H1 (cell line): ENCODE results near the gene NPAT. TPM values are rescaled to one million over a fixed set of nuclear protein-coding genes. Genes with fewer than 3 reads are reported as not detected.
A peak's percentile ranks its signal among the peaks of the same experiment; 100 is the strongest.
"Not testable (repeated sequence)": the region's sequence is repeated elsewhere in the genome, so short reads cannot be mapped to it uniquely, and the experiment has no call there.

Experiments
- CTCF ChIA-PET: fragments of 300-600 bp; sonication (Branson Sonifier 250); formaldehyde crosslinking; loops from one replicate; lab custom pipeline; 2021; ENCODE audit not compliant: partially characterized antibody; lab: Charles Lee
- POLR2A ChIA-PET: fragments of 300-600 bp; sonication (Branson Sonifier 250); formaldehyde crosslinking; loops from one replicate; lab custom pipeline; 2021; ENCODE audit warnings: inconsistent platforms; ENCODE audit not compliant: partially characterized antibody; lab: Charles Lee
- DNase-seq, 2 experiments: peaks; one replicate each; pipeline versions ENCODE4 v3.0.0 to v3.0.0-alpha.2; 2010 to 2022; ENCODE audit warnings: low spot score in 2 of 2, low read depth in 1 of 2, mixed read lengths in 1 of 2
- FAIRE-seq: peaks from 2 replicates; lab custom pipeline; 2011; peaks lifted over from hg19 to GRCh38; lab: Jason Lieb, UNC
- H2AFZ ChIP-seq: 2 replicates; pipeline ENCODE4 v1.8.1; 2012; ENCODE audit warnings: low read length, inconsistent platforms
- H2AK5ac ChIP-seq: 2 replicates; pipeline ENCODE4 v1.6.1; 2013; ENCODE audit warnings: low read depth, low read length
- H2BK120ac ChIP-seq: replicated peaks from 2 replicates; pipeline ENCODE3; 2013; ENCODE audit warnings: low read depth, low read length, inconsistent platforms
- H2BK12ac ChIP-seq: 2 replicates; pipeline ENCODE4 v1.6.1; 2013; ENCODE audit warnings: low read depth, low read length
- H2BK15ac ChIP-seq: 2 replicates; pipeline ENCODE4 v1.6.1; 2013; ENCODE audit warnings: low read length
- H2BK20ac ChIP-seq: 2 replicates; pipeline ENCODE4 v1.6.1; 2013; ENCODE audit warnings: low read length
- H2BK5ac ChIP-seq: 2 replicates; pipeline ENCODE4 v1.6.1; 2013; ENCODE audit warnings: low read depth, low read length
- H3K14ac ChIP-seq: 2 replicates; pipeline ENCODE4 v1.6.1; 2013; ENCODE audit warnings: inconsistent platforms; ENCODE audit not compliant: insufficient read length
- H3K18ac ChIP-seq: 2 replicates; pipeline ENCODE4 v1.6.1; 2013; ENCODE audit warnings: low read length; ENCODE audit errors: extremely low read depth
- H3K23ac ChIP-seq: 2 replicates; pipeline ENCODE4 v1.6.1; 2013; ENCODE audit warnings: inconsistent platforms; ENCODE audit not compliant: insufficient read length
- H3K23me2 ChIP-seq: 2 replicates; pipeline ENCODE4 v1.6.1; 2013; ENCODE audit warnings: low read depth, low read length
- H3K27ac ChIP-seq: 2 replicates; pipeline ENCODE4 v1.6.1; 2011; ENCODE audit warnings: low read depth, low read length, inconsistent platforms
- H3K27me3 ChIP-seq, 4 experiments: replicated peaks in 1 of 4; 1 replicate in 1 of 4; 2 replicates in 3 of 4; pipeline versions ENCODE4 v1.6.1 to v1.8.1; 2011 to 2013; ENCODE audit warnings: low read length in 3 of 4, mild to moderate bottlenecking in 3 of 4, inconsistent platforms in 2 of 4, mixed read lengths in 2 of 4, moderate library complexity in 1 of 4; ENCODE audit not compliant: control insufficient read depth in 3 of 4, insufficient read depth in 3 of 4; ENCODE audit errors: extremely low read depth in 1 of 4
- H3K36me3 ChIP-seq, 4 experiments: 2 replicates each; pipeline versions ENCODE4 v1.6.1 to v1.8.1; 2011 to 2013; ENCODE audit warnings: mild to moderate bottlenecking in 4 of 4, low read length in 3 of 4, moderate library complexity in 2 of 4, control low read depth in 1 of 4, inconsistent platforms in 1 of 4; ENCODE audit not compliant: insufficient read depth in 4 of 4, control insufficient read depth in 2 of 4
- H3K4ac ChIP-seq: replicated peaks from 2 replicates; pipeline ENCODE3; 2013; ENCODE audit warnings: low read length, low read depth, mixed read lengths, inconsistent platforms; ENCODE audit not compliant: insufficient read length
- H3K4me1 ChIP-seq, 4 experiments: replicated peaks in 1 of 4; 1 replicate in 1 of 4; 2 replicates in 3 of 4; pipeline versions ENCODE4 v1.6.1 to v1.8.1; 2011 to 2013; ENCODE audit warnings: low read length in 3 of 4, inconsistent platforms in 2 of 4, mixed read lengths in 1 of 4; ENCODE audit not compliant: insufficient read depth in 4 of 4, control insufficient read depth in 3 of 4
- H3K4me2 ChIP-seq, 2 experiments: 2 replicates each; pipeline versions ENCODE4 v1.6.1 to v1.8.1; 2011 to 2013; ENCODE audit warnings: low read depth in 2 of 2, low read length in 2 of 2, control low read depth in 1 of 2, inconsistent platforms in 1 of 2, mild to moderate bottlenecking in 1 of 2; ENCODE audit not compliant: insufficient read depth in 1 of 2
- H3K4me3 ChIP-seq, 4 experiments: fragments of 200-600, 300-600 bp in 1 of 4; sonication (generic), shearing (Covaris generic), sonication (Bioruptor Twin) in 1 of 4; 2 replicates each; pipeline versions ENCODE4 v1.5.1 to v1.8.1; 2011 to 2016; ENCODE audit warnings: low read length in 4 of 4, low read depth in 3 of 4, control low read depth in 2 of 4, inconsistent platforms in 2 of 4, mild to moderate bottlenecking in 2 of 4, mixed read lengths in 1 of 4, moderate library complexity in 1 of 4; ENCODE audit not compliant: insufficient read depth in 2 of 4; ENCODE audit errors: extremely low read depth in 1 of 4
- H3K56ac ChIP-seq: replicated peaks from 2 replicates; pipeline ENCODE3; 2013; ENCODE audit warnings: low read depth, mild to moderate bottlenecking, mixed read lengths, low read length, inconsistent platforms; ENCODE audit not compliant: insufficient read length
- H3K79me1 ChIP-seq: 2 replicates; pipeline ENCODE4 v1.6.1; 2013; ENCODE audit warnings: low read depth, low read length, control low read depth
- H3K79me2 ChIP-seq, 2 experiments: 2 replicates each; pipeline versions ENCODE4 v1.6.1 to v1.8.1; 2012 to 2013; ENCODE audit warnings: low read length in 2 of 2, mild to moderate bottlenecking in 2 of 2, inconsistent platforms in 1 of 2; ENCODE audit not compliant: insufficient read depth in 2 of 2, control insufficient read depth in 1 of 2
- H3K9ac ChIP-seq, 4 experiments: replicated peaks in 1 of 4; 1 replicate in 1 of 4; 2 replicates in 3 of 4; pipeline versions ENCODE4 v1.6.1 to v1.8.1; 2011 to 2013; ENCODE audit warnings: low read depth in 3 of 4, low read length in 3 of 4, control low read depth in 2 of 4, mild to moderate bottlenecking in 2 of 4, moderate library complexity in 2 of 4, inconsistent platforms in 1 of 4; ENCODE audit errors: extremely low read depth in 1 of 4
- H3K9me3 ChIP-seq, 2 experiments: 2 replicates each; pipeline versions ENCODE4 v1.6.1 to v1.8.1; 2012 to 2013; ENCODE audit warnings: mild to moderate bottlenecking in 2 of 2, moderate library complexity in 2 of 2, control low read depth in 1 of 2, inconsistent platforms in 1 of 2, low read depth in 1 of 2, low read length in 1 of 2, mixed read lengths in 1 of 2; ENCODE audit not compliant: insufficient read depth in 2 of 2
- H4K20me1 ChIP-seq, 2 experiments: replicated peaks in 1 of 2; 2 replicates each; pipeline versions ENCODE3 to v1.8.1; 2011 to 2013; ENCODE audit warnings: inconsistent platforms in 2 of 2, low read length in 2 of 2, mild to moderate bottlenecking in 1 of 2; ENCODE audit not compliant: insufficient read depth in 2 of 2, control insufficient read depth in 1 of 2
- H4K5ac ChIP-seq: 2 replicates; pipeline ENCODE4 v1.6.1; 2013; ENCODE audit warnings: low read length, low read depth, mixed read lengths, inconsistent platforms; ENCODE audit not compliant: insufficient read length
- H4K8ac ChIP-seq: 2 replicates; pipeline ENCODE4 v1.8.0; 2013; ENCODE audit warnings: mild to moderate bottlenecking, moderate library complexity, low read length, inconsistent platforms; ENCODE audit not compliant: insufficient read depth; ENCODE audit errors: extremely low read depth
- H4K91ac ChIP-seq: replicated peaks from 2 replicates; pipeline ENCODE3; 2013; ENCODE audit warnings: low read length, mixed read lengths, inconsistent platforms; ENCODE audit not compliant: insufficient read length
- WGBS, 2 experiments: shearing (Covaris generic) in 1 of 2; methylation state at CpG; one replicate each; pipeline versions ENCODE4 v1.1.6 to v1.1.7; 2013 to 2015; ENCODE audit warnings: low lambda C conversion rate in 2 of 2, mixed read lengths in 2 of 2, inconsistent platforms in 1 of 2, low coverage in 1 of 2, missing lambda C conversion rate in 1 of 2; ENCODE audit not compliant: insufficient replicate concordance in 2 of 2, insufficient coverage in 1 of 2, insufficient read length in 1 of 2; ENCODE audit errors: extremely low coverage in 1 of 2, missing lambda C conversion rate in 1 of 2; 5-methylcytosine and 5-hydroxymethylcytosine counted together
- polyA plus RNA-seq, 7 experiments: library from polyadenylated mRNA; depleted of rRNA in 3 of 7; stranded (reverse) in 5 of 7; unstranded in 2 of 7; fragments of >200 nt in 5 of 7; fragments of 200-250 nt in 2 of 7; gene quantifications; 1 replicate in 5 of 7; 2 replicates in 1 of 7; 4 replicates in 1 of 7; pipeline versions ENCODE4 v1.2.1 to v1.2.3, GENCODE V29; 2011 to 2013; ENCODE audit warnings: missing spikeins in 2 of 7, mixed read lengths in 2 of 7
- total RNA-seq: library from RNA; stranded (reverse); fragmentation: NEBNext Ultra II Directional; extraction: Animal tissue kit (Norgen Biotek cat#: 25700); gene quantifications from 2 replicates; pipeline ENCODE4 v1.2.1, GENCODE V29; 2021

NPAT gene
- total and polyA plus RNA-seq, 2 of the 8 experiments (the other 6 are each of a cell fraction or from before 2014, with no cell fraction given), result 4.6 to 23.4 TPM

DNA sequence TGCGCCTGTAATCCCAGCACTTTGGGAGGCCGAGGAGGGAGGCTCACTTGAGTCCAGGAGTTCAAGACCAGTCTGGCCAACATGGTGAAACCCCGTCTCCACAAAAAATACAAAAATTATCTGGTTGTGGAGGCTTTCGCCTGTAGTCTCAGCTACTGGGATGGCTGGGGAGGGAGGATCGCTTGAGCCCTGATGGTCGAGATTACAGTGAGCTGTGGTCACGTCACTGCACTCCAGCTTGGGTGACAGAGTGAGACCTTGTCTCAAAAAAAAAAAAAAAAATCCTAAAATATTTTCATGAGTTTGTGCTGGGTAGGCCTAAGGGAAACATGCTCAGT, 101.5 kb downstream of the NPAT start:
- H2BK12ac ChIP-seq, H4K91ac ChIP-seq, H4K20me1 ChIP-seq, H3K56ac ChIP-seq, H3K27me3 ChIP-seq, DNase-seq, H2BK5ac ChIP-seq, H2BK120ac ChIP-seq, H2BK15ac ChIP-seq, H3K14ac ChIP-seq, H4K5ac ChIP-seq, H3K23ac ChIP-seq, H3K23me2 ChIP-seq, H3K27ac ChIP-seq, H3K18ac ChIP-seq, H4K8ac ChIP-seq, H3K79me1 ChIP-seq, FAIRE-seq, H2AK5ac ChIP-seq, H3K36me3 ChIP-seq, H3K4ac ChIP-seq, H2BK20ac ChIP-seq, H3K9me3 ChIP-seq, H3K79me2 ChIP-seq, H3K9ac ChIP-seq, H3K4me1 ChIP-seq: not testable (repeated sequence)
- H3K4me3 ChIP-seq, result peak overlapping the region; percentile 54 to 71 (median 64); a peak in 5 of 8 replicates
- H3K4me2 ChIP-seq, result peak overlapping the region; percentile 71 to 78
- ChIA-PET CTCF (interaction anchor here (7.8 kb wide), 1 partner anchor 23 kb away, joined by 90 read pairs; no protein-coding TSS in a partner anchor), POLR2A (interaction anchor here (0.7 to 1.1 kb wide), 3 partner anchors 12 to 533 kb away, joined by 3 read pairs; no protein-coding TSS in a partner anchor)
- 70% methylated on average over 7 of the region's 7 CpGs; no CpG with 5 or more reads in 1 of the 2 experiments for WGBS, 2 experiments
- H2AFZ ChIP-seq, result peak overlapping the region; percentile 64; the same call in 1 of the 2 replicates
